GM20431 (cell line): ENCODE measurements around the gene IFNA17.
"Not testable (repeated sequence)": the region's sequence is repeated elsewhere in the genome, so short reads cannot be mapped to it uniquely, and the experiment has no call there.

Experiments used
- in situ Hi-C: fragments of 300-500 bp; cut with MseI, MboI; formaldehyde crosslinking; loops from one replicate; pipeline ENCODE4 v1.15.0; 2020; ENCODE audit warnings: low sequenced_read_pairs; ENCODE audit not compliant: unreplicated experiment

Gene IFNA17

GRCh38 chr9:21228122-21228521 is at the start of gene IFNA17:
Gene IFNA17 (minus strand): TSS chr9:21228222. CDS start chr9:21228173, 49 bp downstream.
- in situ Hi-C loops, result loop anchor here (25.0 kb wide), 1 partner anchor 559 kb away; no protein-coding TSS in a partner anchor

- in situ Hi-C loops, result no loop called here
Measured at GRCh38 chr9:21268347-21268657, 40.3 kb upstream of the IFNA17 start.

GRCh38 chr9:21267485-21268346 is 39.7 kb upstream of the IFNA17 start:
- in situ Hi-C loops, result no loop called here

GRCh38 chr9:21266733-21267484 is 38.9 kb upstream of the IFNA17 start:
- in situ Hi-C loops, result no loop called here

- in situ Hi-C loops, result no loop called here
Measured at GRCh38 chr9:21265421-21266189, 37.6 kb upstream of the IFNA17 start.

- in situ Hi-C loops, result no loop called here
Measured at GRCh38 chr9:21255538-21256212, 27.7 kb upstream of the IFNA17 start.

GRCh38 chr9:21252721-21253547 is 24.9 kb upstream of the IFNA17 start:
- in situ Hi-C loops, result no loop called here

- in situ Hi-C loops, result no loop called here
Measured at GRCh38 chr9:21251638-21252037, 23.6 kb upstream of the IFNA17 start.

GRCh38 chr9:21251190-21251589 is 23.2 kb upstream of the IFNA17 start:
- in situ Hi-C loops, result no loop called here

GRCh38 chr9:21244836-21245235 is 16.8 kb upstream of the IFNA17 start:
- in situ Hi-C loops, result loop anchor here (10.0 to 25.0 kb wide), 2 partner anchors 210 to 542 kb away; no protein-coding TSS in a partner anchor

- in situ Hi-C loops, result loop anchor here (10.0 to 25.0 kb wide), 2 partner anchors 215 to 547 kb away; no protein-coding TSS in a partner anchor
Measured at GRCh38 chr9:21239911-21240310, 11.9 kb upstream of the IFNA17 start, which contains the start of gene IFNA14. Gene IFNA14 (minus strand): TSS chr9:21240005. CDS start chr9:21239935, 70 bp downstream.

- in situ Hi-C loops, result loop anchor here (25.0 kb wide), 1 partner anchor 551 kb away; no protein-coding TSS in a partner anchor
Measured at GRCh38 chr9:21236360-21236714, 8.3 kb upstream of the IFNA17 start.

- in situ Hi-C loops, result loop anchor here (25.0 kb wide), 1 partner anchor 552 kb away; no protein-coding TSS in a partner anchor
Measured at GRCh38 chr9:21235468-21236359, 7.7 kb upstream of the IFNA17 start.

GRCh38 chr9:21234153-21234687 is 6.2 kb upstream of the IFNA17 start:
- in situ Hi-C loops, result loop anchor here (25.0 kb wide), 1 partner anchor 553 kb away; no protein-coding TSS in a partner anchor

GRCh38 chr9:21233258-21233657 is 5.2 kb upstream of the IFNA17 start:
- in situ Hi-C loops, result loop anchor here (25.0 kb wide), 1 partner anchor 554 kb away; no protein-coding TSS in a partner anchor

- in situ Hi-C loops, result not testable (repeated sequence)
Measured at GRCh38 chr9:21217211-21217610, 10.8 kb downstream of the IFNA17 start, which contains the start of gene IFNA16. Gene IFNA16 (minus strand): TSS chr9:21217311. CDS start chr9:21217305, 6 bp downstream.
